Left ventricle myocardium inferior (tissue), 1 donor: ENCODE results near the gene FAM168B. TPM values are rescaled to one million over a fixed set of nuclear protein-coding genes. Genes with fewer than 3 reads are reported as not detected.
"Not testable (repeated sequence)": the region's sequence is repeated elsewhere in the genome, so short reads cannot be mapped to it uniquely, and the experiment has no call there.

Experiments
- DNase-seq: peaks from one replicate; pipeline ENCODE4 v3.0.0-alpha.2; 2020
- H3K27ac ChIP-seq: fragments of 200-600 bp; replicated peaks from 2 replicates; pipeline ENCODE4 v1.8.0; 2021
- H3K27me3 ChIP-seq: fragments of 200-600 bp; 2 replicates; pipeline ENCODE4 v1.8.0; 2021; ENCODE audit warnings: low read depth
- H3K36me3 ChIP-seq: fragments of 200-600 bp; 2 replicates; pipeline ENCODE4 v1.8.0; 2021
- H3K4me1 ChIP-seq: fragments of 200-600 bp; 2 replicates; pipeline ENCODE4 v1.8.0; 2021
- H3K4me3 ChIP-seq: fragments of 200-600 bp; 2 replicates; pipeline ENCODE4 v1.8.0; 2021; ENCODE audit warnings: mild to moderate bottlenecking, moderate library complexity
- H3K9me3 ChIP-seq: fragments of 200-600 bp; replicated peaks from 2 replicates; pipeline ENCODE4 v1.8.0; 2021
- intact Hi-C: fragments of 100-400 bp; cut with micrococcal nuclease; formaldehyde crosslinking; loops from one replicate; pipeline ENCODE4 v1.11.0; 2022
- total RNA-seq: library from RNA; stranded (reverse); fragmentation: NEBNext Ultra II Directional; extraction: Animal tissue kit (Norgen Biotek cat#: 25700); gene quantifications from one replicate; pipeline ENCODE4 v1.2.1, GENCODE V29; 2021
- TF ChIP-seq, protein P1 (sequence below): fragments of 200-600 bp; IDR thresholded peaks from 2 replicates; pipeline ENCODE4 v1.8.0; 2021; ENCODE audit warnings: antibody characterized with exemption, mild to moderate bottlenecking, borderline replicate concordance
- donor health status: DM: no; HTN: yes; CAD: no; lungs with severe emphysema.

FAM168B gene
- total RNA-seq, 1 donor from 2014 or later: 90.5 TPM

- Histone ChIP-seq H3K27ac (no peak overlapping the region), H3K9me3 (no peaks in the 10 kb centered on the region), H3K27me3 (no peaks in the 10 kb centered on the region), H3K4me1 (no peaks in the 10 kb centered on the region), H3K4me3 (no peak overlapping the region), H3K36me3 (peaks cover 37% of the 10 kb centered on the region)
- no peak for DNase-seq
- intact Hi-C loops: no loop called here
- TF ChIP-seq, protein P1, sequence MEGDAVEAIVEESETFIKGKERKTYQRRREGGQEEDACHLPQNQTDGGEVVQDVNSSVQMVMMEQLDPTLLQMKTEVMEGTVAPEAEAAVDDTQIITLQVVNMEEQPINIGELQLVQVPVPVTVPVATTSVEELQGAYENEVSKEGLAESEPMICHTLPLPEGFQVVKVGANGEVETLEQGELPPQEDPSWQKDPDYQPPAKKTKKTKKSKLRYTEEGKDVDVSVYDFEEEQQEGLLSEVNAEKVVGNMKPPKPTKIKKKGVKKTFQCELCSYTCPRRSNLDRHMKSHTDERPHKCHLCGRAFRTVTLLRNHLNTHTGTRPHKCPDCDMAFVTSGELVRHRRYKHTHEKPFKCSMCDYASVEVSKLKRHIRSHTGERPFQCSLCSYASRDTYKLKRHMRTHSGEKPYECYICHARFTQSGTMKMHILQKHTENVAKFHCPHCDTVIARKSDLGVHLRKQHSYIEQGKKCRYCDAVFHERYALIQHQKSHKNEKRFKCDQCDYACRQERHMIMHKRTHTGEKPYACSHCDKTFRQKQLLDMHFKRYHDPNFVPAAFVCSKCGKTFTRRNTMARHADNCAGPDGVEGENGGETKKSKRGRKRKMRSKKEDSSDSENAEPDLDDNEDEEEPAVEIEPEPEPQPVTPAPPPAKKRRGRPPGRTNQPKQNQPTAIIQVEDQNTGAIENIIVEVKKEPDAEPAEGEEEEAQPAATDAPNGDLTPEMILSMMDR: no peak
Measured at GRCh38 chr2:131122496-131122895, 29.2 kb upstream of the FAM168B start.

DNA sequence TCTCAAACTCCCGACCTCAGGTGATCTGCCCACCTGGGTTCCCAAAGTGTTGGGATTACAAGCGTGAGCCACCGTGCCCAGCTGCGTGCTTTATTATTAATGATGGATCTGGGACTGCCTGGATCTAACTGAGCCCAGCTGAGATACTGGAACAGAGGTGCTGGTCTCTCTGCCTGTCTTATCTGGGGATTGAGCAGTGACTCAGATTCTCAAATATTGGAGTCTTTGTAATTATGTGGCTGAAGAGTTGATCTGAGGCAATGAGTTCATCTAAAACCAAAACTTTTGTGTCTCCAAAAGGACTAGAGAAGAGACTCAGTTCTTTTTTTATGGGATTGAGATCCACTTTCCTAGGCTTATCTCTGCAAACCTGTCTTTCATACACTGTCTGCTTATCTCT lies 28.2 kb upstream of the FAM168B start:
- Histone ChIP-seq H3K36me3 (peaks cover 28% of the 10 kb centered on the region), H3K27me3 (no peaks in the 10 kb centered on the region), H3K4me3 (no peak overlapping the region), H3K27ac (no peak overlapping the region), H3K4me1 (no peaks in the 10 kb centered on the region), H3K9me3 (no peaks in the 10 kb centered on the region)
- intact Hi-C loops: no loop called here
- DNase-seq: no peak
- TF ChIP-seq, protein P1: no peak

GRCh38 chr2:131120815-131121317 lies 27.6 kb upstream of the FAM168B start:
- Histone ChIP-seq H3K27me3 (no peaks in the 10 kb centered on the region), H3K27ac (no peak overlapping the region), H3K4me1 (peaks cover 6% of the 10 kb centered on the region), H3K9me3 (no peaks in the 10 kb centered on the region), H3K4me3 (no peak overlapping the region), H3K36me3 (peaks cover 22% of the 10 kb centered on the region)
- DNase-seq: no peak
- intact Hi-C loops: no loop called here
- TF ChIP-seq, protein P1: no peak

- Histone ChIP-seq H3K4me3 (no peak overlapping the region), H3K27me3 (no peaks in the 10 kb centered on the region), H3K9me3 (no peaks in the 10 kb centered on the region), H3K27ac (no peak overlapping the region), H3K36me3 (no peaks in the 10 kb centered on the region), H3K4me1 (peaks cover 48% of the 10 kb centered on the region)
- TF ChIP-seq, protein P1: no peak
- intact Hi-C loops: no loop called here
- no peak for DNase-seq
Measured at GRCh38 chr2:131115752-131116151, 22.5 kb upstream of the FAM168B start.

- H3K27ac ChIP-seq, intact Hi-C loops, H3K4me3 ChIP-seq, H3K36me3 ChIP-seq, H3K9me3 ChIP-seq, H3K27me3 ChIP-seq, DNase-seq: not testable (repeated sequence)
- H3K4me1 ChIP-seq: peaks cover 48% of the 10 kb centered on the region
Measured at GRCh38 chr2:131114950-131115349, 21.7 kb upstream of the FAM168B start.

GRCh38 chr2:131113566-131114227 lies 20.4 kb upstream of the FAM168B start:
- DNase-seq: no peak
- no peak overlapping the region for H3K27ac ChIP-seq
- H3K36me3 ChIP-seq: no peaks in the 10 kb centered on the region
- TF ChIP-seq, protein P1: no peak
- intact Hi-C loops: no loop called here
- no peaks in the 10 kb centered on the region for H3K9me3 ChIP-seq
- no peak overlapping the region for H3K4me3 ChIP-seq
- H3K4me1 ChIP-seq: peaks cover 48% of the 10 kb centered on the region
- no peaks in the 10 kb centered on the region for H3K27me3 ChIP-seq
